ENCODE results near the gene UBAP2L.
A peak's percentile ranks its signal among the peaks of the same experiment; 100 is the strongest.
"Not testable (repeated sequence)": the region's sequence is repeated elsewhere in the genome, so short reads cannot be mapped to it uniquely, and the experiment has no call there.

UBAP2L gene

GRCh38 chr1:154190550-154190949 lies 30.2 kb upstream of the UBAP2L start:
- no peaks in the 10 kb centered on the region for H3K9me3 Mint-ChIP-seq
- no peak for ATAC-seq
- H3K36me3 Mint-ChIP-seq, result no peaks in the 10 kb centered on the region
- H3K27me3 Mint-ChIP-seq, result peaks cover 34% of the 10 kb centered on the region
- H3K27ac Mint-ChIP-seq, result no peak overlapping the region
- H3K4me1 Mint-ChIP-seq, result peaks cover 5% of the 10 kb centered on the region
- no peak overlapping the region for H3K4me3 Mint-ChIP-seq

- no peak within 1 kb of the TSS for H3K27ac Mint-ChIP-seq
- no peak within 1 kb of the TSS for H3K4me3 Mint-ChIP-seq
- peaks cover 34% of the 10 kb centered on the region for H3K27me3 Mint-ChIP-seq
- peaks cover 5% of the 10 kb centered on the region for H3K4me1 Mint-ChIP-seq
- no peaks in the 10 kb centered on the region for H3K36me3 Mint-ChIP-seq
- no peaks in the 10 kb centered on the region for H3K9me3 Mint-ChIP-seq
- ATAC-seq, result no peak
Observed at GRCh38 chr1:154191990-154192461, 28.7 kb upstream of the UBAP2L start, which contains the start of gene TPM3. Gene TPM3, minus strand, starts transcription at chr1:154192100. Its CDS starts 82 bp downstream, at chr1:154192018.

GRCh38 chr1:154192476-154192875 lies 28.3 kb upstream of the UBAP2L start:
- no peaks in the 10 kb centered on the region for H3K9me3 Mint-ChIP-seq
- ATAC-seq, result no peak
- peaks cover 34% of the 10 kb centered on the region for H3K27me3 Mint-ChIP-seq
- no peaks in the 10 kb centered on the region for H3K36me3 Mint-ChIP-seq
- no peak overlapping the region for H3K27ac Mint-ChIP-seq
- H3K4me1 Mint-ChIP-seq, result peaks cover 5% of the 10 kb centered on the region
- H3K4me3 Mint-ChIP-seq, result no peak overlapping the region

- peaks cover 34% of the 10 kb centered on the region for H3K27me3 Mint-ChIP-seq
- no peaks in the 10 kb centered on the region for H3K9me3 Mint-ChIP-seq
- no peak for ATAC-seq
- peaks cover 5% of the 10 kb centered on the region for H3K4me1 Mint-ChIP-seq
- H3K4me3 Mint-ChIP-seq, result no peak overlapping the region
- H3K36me3 Mint-ChIP-seq, result no peaks in the 10 kb centered on the region
- no peak overlapping the region for H3K27ac Mint-ChIP-seq
Observed at GRCh38 chr1:154193821-154194220, 26.9 kb upstream of the UBAP2L start.

GRCh38 chr1:154198756-154199562 lies 21.8 kb upstream of the UBAP2L start:
- no peaks in the 10 kb centered on the region for H3K36me3 Mint-ChIP-seq
- no peaks in the 10 kb centered on the region for H3K4me1 Mint-ChIP-seq
- H3K4me3 Mint-ChIP-seq, result no peak overlapping the region
- peak; percentile 47 for ATAC-seq
- no peak overlapping the region for H3K27ac Mint-ChIP-seq
- no peaks in the 10 kb centered on the region for H3K9me3 Mint-ChIP-seq
- peaks cover 11% of the 10 kb centered on the region for H3K27me3 Mint-ChIP-seq

GRCh38 chr1:154199563-154199879 lies 21.2 kb upstream of the UBAP2L start:
- no peak overlapping the region for H3K4me3 Mint-ChIP-seq
- ATAC-seq, result no peak
- H3K27ac Mint-ChIP-seq, result no peak overlapping the region
- H3K9me3 Mint-ChIP-seq, result no peaks in the 10 kb centered on the region
- peaks cover 5% of the 10 kb centered on the region for H3K27me3 Mint-ChIP-seq
- H3K36me3 Mint-ChIP-seq, result no peaks in the 10 kb centered on the region
- no peaks in the 10 kb centered on the region for H3K4me1 Mint-ChIP-seq

- not testable (repeated sequence) for H3K4me3 Mint-ChIP-seq, ATAC-seq, H3K27ac Mint-ChIP-seq, H3K9me3 Mint-ChIP-seq, H3K27me3 Mint-ChIP-seq, H3K4me1 Mint-ChIP-seq
- H3K36me3 Mint-ChIP-seq, result peaks cover 45% of the 10 kb centered on the region
Observed at GRCh38 chr1:154205778-154206177, 15.0 kb upstream of the UBAP2L start.

- ATAC-seq, result no peak
- peaks cover 45% of the 10 kb centered on the region for H3K36me3 Mint-ChIP-seq
- H3K27me3 Mint-ChIP-seq, result no peaks in the 10 kb centered on the region
- no peaks in the 10 kb centered on the region for H3K9me3 Mint-ChIP-seq
- H3K4me3 Mint-ChIP-seq, result no peak within 1 kb of the TSS
- no peak within 1 kb of the TSS for H3K27ac Mint-ChIP-seq
- H3K4me1 Mint-ChIP-seq, result no peaks in the 10 kb centered on the region
Observed at GRCh38 chr1:154206196-154206595, 14.6 kb upstream of the UBAP2L start, which contains the start of gene CFAP141. Gene CFAP141, minus strand, starts transcription at chr1:154206333. Its CDS starts 26 bp downstream, at chr1:154206307.

GRCh38 chr1:154207262-154207661 lies 13.5 kb upstream of the UBAP2L start:
- peaks cover 51% of the 10 kb centered on the region for H3K36me3 Mint-ChIP-seq
- ATAC-seq, result no peak
- H3K4me3 Mint-ChIP-seq, result no peak overlapping the region
- H3K27me3 Mint-ChIP-seq, result no peaks in the 10 kb centered on the region
- H3K9me3 Mint-ChIP-seq, result no peaks in the 10 kb centered on the region
- no peak overlapping the region for H3K27ac Mint-ChIP-seq
- H3K4me1 Mint-ChIP-seq, result no peaks in the 10 kb centered on the region

- ATAC-seq, result no peak
- H3K27ac Mint-ChIP-seq, result no peak overlapping the region
- H3K9me3 Mint-ChIP-seq, result no peaks in the 10 kb centered on the region
- no peaks in the 10 kb centered on the region for H3K4me1 Mint-ChIP-seq
- peaks cover 59% of the 10 kb centered on the region for H3K36me3 Mint-ChIP-seq
- no peak overlapping the region for H3K4me3 Mint-ChIP-seq
- H3K27me3 Mint-ChIP-seq, result no peaks in the 10 kb centered on the region
Observed at GRCh38 chr1:154208677-154209388, 11.9 kb upstream of the UBAP2L start.

GRCh38 chr1:154212083-154212482 lies 8.7 kb upstream of the UBAP2L start:
- ATAC-seq, result no peak
- H3K36me3 Mint-ChIP-seq, result peaks cover 54% of the 10 kb centered on the region

GRCh38 chr1:154213274-154213673 lies 7.5 kb upstream of the UBAP2L start:
- Mint-ChIP-seq H3K4me3 (no peak overlapping the region), H3K27ac (no peak overlapping the region), H3K4me1 (peaks cover 12% of the 10 kb centered on the region)

More at GRCh38 chr1:154212083-154212482, 8.7 kb upstream of the UBAP2L start:
- H3K4me1 Mint-ChIP-seq, result no peaks in the 10 kb centered on the region
- no peaks in the 10 kb centered on the region for H3K9me3 Mint-ChIP-seq
- H3K27me3 Mint-ChIP-seq, result no peaks in the 10 kb centered on the region
- no peak overlapping the region for H3K27ac Mint-ChIP-seq
- H3K4me3 Mint-ChIP-seq, result no peak overlapping the region

GRCh38 chr1:154218545-154218944 lies 2.2 kb upstream of the UBAP2L start:
- Mint-ChIP-seq H3K27me3 (no peaks in the 10 kb centered on the region), H3K9me3 (no peaks in the 10 kb centered on the region), H3K4me1 (peaks cover 44% of the 10 kb centered on the region), H3K27ac (peak overlapping the region; percentile 97), H3K36me3 (peaks cover 35% of the 10 kb centered on the region), H3K4me3 (peak overlapping the region; percentile 91)
- no peak for ATAC-seq

More at GRCh38 chr1:154213274-154213673, 7.5 kb upstream of the UBAP2L start:
- no peaks in the 10 kb centered on the region for H3K27me3 Mint-ChIP-seq
- no peaks in the 10 kb centered on the region for H3K9me3 Mint-ChIP-seq
- no peak for ATAC-seq
- H3K36me3 Mint-ChIP-seq, result peaks cover 57% of the 10 kb centered on the region

GRCh38 chr1:154219541-154219940 lies 1.2 kb upstream of the UBAP2L start:
- peaks cover 31% of the 10 kb centered on the region for H3K36me3 Mint-ChIP-seq
- no peak for ATAC-seq
- H3K27me3 Mint-ChIP-seq, result no peaks in the 10 kb centered on the region
- no peaks in the 10 kb centered on the region for H3K9me3 Mint-ChIP-seq
- peak overlapping the region; percentile 97 for H3K27ac Mint-ChIP-seq
- H3K4me3 Mint-ChIP-seq, result peak overlapping the region; percentile 91
- peaks cover 54% of the 10 kb centered on the region for H3K4me1 Mint-ChIP-seq

GRCh38 chr1:154220970-154221277 lies 169 bp downstream of the UBAP2L start:
- H3K27ac Mint-ChIP-seq, result peak overlapping the region; percentile 97
- peak; percentile 66 for ATAC-seq
- no peaks in the 10 kb centered on the region for H3K27me3 Mint-ChIP-seq
- peaks cover 35% of the 10 kb centered on the region for H3K36me3 Mint-ChIP-seq
- peaks cover 68% of the 10 kb centered on the region for H3K4me1 Mint-ChIP-seq
- no peaks in the 10 kb centered on the region for H3K9me3 Mint-ChIP-seq
- peak overlapping the region; percentile 91 for H3K4me3 Mint-ChIP-seq
